ENCODE results near the gene CAMSAP2.

DNA sequence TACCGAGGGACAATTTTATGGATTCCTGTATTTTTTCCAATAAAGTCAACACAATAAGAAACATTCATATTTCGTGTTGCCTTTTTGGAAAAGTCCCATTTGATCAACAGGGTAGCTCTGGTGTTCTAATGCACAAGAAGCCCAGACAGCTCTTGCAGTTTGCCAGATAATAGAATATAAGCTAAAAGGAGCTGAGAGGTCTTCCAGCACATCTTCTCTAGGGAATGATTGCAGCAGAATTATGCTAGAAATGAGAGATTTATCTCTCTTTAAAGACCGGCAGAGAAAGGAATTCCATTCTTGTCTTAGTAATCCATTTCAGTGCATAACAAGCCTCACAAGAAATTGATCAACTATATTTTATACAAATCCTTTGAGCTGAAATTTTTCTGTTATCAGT, 44.0 kb upstream of the CAMSAP2 start:
- TF ChIP-seq EZH2 (optimal IDR thresholded peaks at IDR 0.05; ENCODE audit: low read depth, low read length) (no peak), EZH2phosphoT487 (IDR thresholded peaks at IDR 0.05; ENCODE audit: low read length) (no peak)
- TF ChIP-seq, protein P1, sequence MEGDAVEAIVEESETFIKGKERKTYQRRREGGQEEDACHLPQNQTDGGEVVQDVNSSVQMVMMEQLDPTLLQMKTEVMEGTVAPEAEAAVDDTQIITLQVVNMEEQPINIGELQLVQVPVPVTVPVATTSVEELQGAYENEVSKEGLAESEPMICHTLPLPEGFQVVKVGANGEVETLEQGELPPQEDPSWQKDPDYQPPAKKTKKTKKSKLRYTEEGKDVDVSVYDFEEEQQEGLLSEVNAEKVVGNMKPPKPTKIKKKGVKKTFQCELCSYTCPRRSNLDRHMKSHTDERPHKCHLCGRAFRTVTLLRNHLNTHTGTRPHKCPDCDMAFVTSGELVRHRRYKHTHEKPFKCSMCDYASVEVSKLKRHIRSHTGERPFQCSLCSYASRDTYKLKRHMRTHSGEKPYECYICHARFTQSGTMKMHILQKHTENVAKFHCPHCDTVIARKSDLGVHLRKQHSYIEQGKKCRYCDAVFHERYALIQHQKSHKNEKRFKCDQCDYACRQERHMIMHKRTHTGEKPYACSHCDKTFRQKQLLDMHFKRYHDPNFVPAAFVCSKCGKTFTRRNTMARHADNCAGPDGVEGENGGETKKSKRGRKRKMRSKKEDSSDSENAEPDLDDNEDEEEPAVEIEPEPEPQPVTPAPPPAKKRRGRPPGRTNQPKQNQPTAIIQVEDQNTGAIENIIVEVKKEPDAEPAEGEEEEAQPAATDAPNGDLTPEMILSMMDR (IDR thresholded peaks at IDR 0.05; ENCODE audit: low read length) = no peak
